T-helper 2 cell treated with Interferon-gamma antibody and Interleukin-4, amounts not matched to agents 100 ng/mL and 5 ng/mL, for 36 hours (primary cell): Measurements from ENCODE around the gene HOXA5. TPM values are rescaled to one million over a fixed set of nuclear protein-coding genes. Genes with fewer than 3 reads are reported as not detected.

Source experiments
- intact Hi-C: fragments of 100-400 bp; cut with micrococcal nuclease; formaldehyde crosslinking; loops from one replicate; pipeline ENCODE4 v1.15.1; 2023
- total RNA-seq: library from RNA; stranded (reverse); gene quantifications from 2 replicates; pipeline ENCODE4 v1.2.3, GENCODE V29; 2022

HOXA5 gene
- total RNA-seq, 1 donor from 2014 or later, result not detected

DNA sequence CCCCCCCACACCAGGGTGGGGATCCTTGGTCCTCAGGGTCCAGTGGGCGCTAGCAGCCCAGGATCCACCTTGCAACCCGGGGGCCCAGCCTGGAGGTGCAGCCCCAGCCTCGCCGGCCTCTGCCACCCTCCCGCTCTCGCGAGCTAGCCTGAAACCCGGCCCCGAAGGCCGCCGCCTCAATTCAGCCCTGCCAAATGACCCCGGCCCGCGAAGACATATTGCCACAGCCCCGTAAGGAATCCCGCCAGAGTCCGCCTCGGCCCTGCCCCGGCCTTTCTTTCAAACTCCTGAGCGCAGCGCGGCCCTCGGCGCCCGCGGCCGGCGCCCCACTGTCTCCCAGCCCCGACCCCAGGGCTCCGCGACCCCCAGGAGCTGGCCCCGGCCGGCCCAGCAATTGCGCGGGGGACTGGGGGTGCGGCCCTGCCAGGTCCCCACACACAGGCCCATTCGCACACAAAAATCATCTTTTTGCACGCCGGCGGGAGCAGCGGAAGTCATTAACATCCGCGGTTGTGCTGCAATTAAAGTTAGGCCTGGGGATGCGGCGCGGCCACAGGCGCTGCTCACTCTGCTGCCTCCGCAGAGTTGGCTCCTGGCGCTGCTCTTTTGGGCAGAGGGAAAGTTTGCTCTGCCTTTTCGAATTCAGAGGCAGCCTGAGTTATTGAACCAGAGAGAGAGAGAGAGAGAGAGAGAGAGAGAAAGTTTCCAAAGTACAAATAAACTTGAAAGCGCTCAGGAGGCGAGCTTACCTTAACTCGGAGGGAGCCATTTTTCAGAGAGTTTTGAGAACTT is 4.0 kb downstream of the HOXA5 start:
- intact Hi-C loops, result no loop called here

DNA sequence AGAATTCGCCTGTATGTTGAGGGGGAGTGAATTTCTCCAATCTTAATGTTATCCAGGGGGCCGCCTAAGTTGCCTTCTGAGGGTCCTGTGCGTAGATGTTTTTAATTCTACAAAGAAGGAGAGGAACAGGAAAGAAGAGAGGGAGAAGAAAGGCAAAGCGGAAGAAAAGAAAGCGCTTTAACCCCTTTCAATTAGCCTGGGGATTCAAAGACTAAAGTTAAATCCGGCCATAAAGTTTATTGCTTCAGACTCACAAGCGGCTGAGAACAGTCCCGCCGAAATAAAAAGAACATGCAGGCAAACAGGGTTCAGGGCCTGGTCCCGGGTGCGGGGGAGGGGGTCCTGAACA is 4.5 kb downstream of the HOXA5 start:
- intact Hi-C loops, result no loop called here

- intact Hi-C loops, result no loop called here
These were observed 5.0 kb downstream of the HOXA5 start for GRCh38 chr7:27138472-27138871.

DNA sequence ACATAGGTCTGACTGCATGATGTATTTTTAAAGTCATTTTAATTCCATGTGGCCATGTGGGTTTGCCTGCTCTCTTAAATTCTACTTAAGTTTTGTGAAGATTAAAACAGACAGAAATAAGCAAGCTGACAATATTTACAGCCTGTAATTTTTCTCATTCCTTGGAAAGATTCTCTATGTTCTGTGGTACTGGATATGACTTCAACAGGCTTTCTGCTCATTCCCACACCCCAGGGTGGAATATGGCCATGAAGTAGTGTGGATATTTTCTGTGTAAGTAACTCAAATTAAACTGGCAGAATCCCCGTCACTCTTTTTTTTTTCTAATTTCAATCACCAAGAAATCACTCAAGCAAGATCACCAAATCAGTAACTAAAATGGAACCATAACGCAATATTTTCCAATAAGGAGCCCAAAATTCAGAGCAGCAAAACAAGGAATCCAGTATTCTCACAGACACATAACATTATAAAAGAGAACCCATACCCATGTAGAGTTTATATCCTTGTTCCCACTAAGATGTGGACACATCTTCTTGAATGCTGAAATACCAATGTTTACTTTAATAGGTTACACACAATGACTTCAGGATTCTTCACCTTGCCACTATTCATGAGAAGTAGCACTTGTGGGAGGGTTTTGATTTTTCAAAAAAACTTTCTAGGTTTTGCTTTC is 5.7 kb downstream of the HOXA5 start:
- intact Hi-C loops, result no loop called here

- intact Hi-C loops, result no loop called here
These were observed 9.1 kb downstream of the HOXA5 start for GRCh38 chr7:27134392-27134791.

- intact Hi-C loops, result no loop called here
These were observed 9.9 kb downstream of the HOXA5 start for GRCh38 chr7:27133409-27134231.

DNA sequence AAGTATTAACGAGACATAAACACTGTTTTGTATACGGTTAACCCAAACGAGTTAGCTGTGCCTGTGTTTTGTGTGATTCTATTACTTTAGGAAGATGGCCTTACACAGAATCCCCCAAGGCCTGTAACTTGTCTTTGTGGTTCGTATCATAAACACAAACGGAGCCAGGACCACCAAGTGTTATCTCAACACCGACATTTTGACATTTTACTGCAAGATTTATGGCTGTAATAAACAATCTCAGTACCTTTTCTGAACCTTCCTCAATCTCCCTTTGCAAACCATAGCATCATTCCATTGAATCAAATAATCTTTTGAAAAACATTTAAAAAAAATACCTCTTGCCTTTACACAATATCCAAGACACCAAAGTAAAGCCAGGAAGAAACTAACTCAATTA is 10.5 kb downstream of the HOXA5 start:
- intact Hi-C loops, result no loop called here

DNA sequence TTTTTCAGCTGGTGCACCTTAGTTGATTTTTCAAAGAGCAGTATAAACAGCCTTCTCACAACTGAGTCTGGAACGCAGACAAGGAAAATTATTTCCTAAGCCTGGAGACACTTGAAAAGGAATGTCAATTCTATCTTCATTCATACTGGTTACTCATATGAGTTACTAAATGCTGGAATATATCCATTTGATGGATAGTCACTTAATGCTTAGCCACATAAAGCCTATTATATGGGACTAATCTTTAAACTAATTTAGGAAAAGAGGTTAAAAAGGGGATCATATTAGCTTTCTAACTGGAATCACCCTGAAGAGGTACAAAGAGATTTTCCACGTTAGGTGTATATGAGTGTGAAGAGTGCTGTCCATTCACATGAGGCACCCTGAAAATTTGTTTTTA is 11.3 kb downstream of the HOXA5 start:
- intact Hi-C loops, result no loop called here

DNA sequence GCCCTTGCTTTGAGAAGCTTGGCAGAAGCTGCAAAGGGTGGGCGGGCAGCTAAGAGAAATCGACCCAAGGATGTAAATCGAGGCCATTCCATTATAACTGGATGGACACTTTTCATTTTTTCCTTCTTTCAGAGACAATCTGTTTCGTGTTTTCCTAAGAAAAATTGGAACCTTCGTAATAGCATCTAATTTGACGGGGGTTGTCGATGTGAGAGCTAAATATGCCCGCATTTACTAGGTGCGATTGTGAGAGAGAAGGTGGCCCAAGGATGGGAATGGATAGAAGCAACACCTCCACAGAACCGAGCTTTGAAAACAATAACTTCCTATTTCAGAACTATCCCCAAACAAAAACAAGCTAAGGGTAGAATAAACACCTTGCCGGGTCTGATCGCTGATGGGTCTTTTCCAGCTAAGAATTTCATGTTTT is 12.1 kb downstream of the HOXA5 start:
- intact Hi-C loops, result loop anchor here (1.0 kb wide), 1 partner anchor 35 kb away; no protein-coding TSS in a partner anchor

DNA sequence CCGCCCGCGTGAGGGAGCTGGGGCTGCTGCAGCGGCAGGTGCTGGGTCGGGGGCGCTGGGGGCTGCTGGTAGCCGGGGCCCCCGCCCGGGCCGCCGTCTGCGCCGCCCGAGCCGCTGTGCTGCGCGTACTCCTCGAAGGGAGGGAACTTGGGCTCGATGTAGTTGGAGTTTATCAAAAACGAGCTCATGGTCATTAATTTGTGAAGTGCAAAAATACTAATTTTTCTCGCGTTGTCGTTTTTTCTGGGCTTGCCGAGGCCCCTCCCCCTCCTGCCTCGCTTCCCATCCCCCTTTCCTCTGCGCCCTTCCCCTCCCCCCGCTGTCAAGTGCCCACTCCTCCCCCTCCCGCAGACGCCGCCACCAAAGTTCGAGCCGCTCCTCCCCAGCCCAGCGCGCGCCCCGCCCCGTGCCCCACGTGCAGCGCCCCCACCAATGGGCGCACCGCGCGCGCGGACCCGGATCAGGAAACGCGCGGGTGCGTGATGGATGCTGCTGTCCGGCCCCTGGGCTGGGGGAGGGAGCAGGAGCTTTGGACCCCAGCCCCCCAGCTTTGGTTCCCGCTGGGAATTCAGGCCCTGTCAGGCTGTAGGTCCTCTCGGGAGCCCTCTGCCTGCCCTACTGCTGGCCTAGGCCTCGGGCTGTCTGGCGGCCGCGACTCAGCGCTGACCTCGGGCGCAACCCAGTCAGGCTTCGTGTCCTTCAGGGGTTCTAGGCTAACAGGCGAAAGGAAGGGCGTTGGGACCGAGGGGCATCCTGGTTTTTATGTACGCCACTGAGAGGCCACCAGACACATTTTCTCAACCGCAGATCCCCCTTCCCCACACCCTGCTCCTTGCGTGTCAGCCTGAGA is 12.7 kb downstream of the HOXA5 start, which contains the start of gene HOXA4:
Gene HOXA4, minus strand, starts transcription at position 218 of the 850 bp plus-strand sequence. Its CDS starts 24 bp downstream, at position 194.
- intact Hi-C loops, result loop anchor here (1.0 kb wide), 1 partner anchor 34 kb away; no protein-coding TSS in a partner anchor

DNA sequence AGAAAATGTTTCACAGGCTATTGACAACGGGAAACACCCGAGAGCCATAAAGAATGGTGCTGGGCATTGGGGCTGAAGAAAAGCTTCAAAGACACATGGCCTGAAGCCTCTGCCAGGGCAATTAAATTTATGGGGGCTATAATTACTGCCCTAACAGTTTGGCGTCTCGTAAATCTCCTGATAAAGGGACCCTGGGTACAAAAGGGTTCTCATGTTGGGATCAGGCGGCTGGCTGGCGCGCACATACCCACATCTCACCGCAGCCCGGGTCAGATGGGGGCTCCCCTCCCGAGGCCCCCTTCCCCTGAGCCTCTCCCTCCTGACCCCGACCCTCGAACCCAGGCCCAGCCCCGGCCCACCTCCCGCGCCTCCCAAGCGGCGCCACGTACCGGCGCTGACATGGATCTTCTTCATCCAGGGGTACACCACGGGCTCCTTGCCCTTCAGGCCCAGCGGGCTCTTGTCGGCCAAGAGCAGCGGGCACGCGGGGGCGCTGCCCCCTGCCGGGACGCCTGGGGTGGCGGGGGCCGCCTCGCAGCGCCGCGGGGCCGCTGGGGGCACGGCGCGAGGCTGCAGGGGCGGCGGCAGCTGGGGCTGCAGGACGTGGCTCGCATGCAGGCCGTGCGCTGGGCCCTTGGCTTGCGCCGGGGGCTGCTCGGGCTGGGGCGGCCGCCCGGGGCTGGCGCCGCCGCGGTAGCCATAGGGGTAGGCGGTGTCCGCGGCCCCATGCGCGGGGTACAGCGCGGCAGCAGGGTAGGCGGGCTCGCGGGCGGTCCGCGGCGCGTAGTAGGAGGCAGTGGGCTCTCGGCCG is 13.5 kb downstream of the HOXA5 start:
- intact Hi-C loops, result no loop called here

- intact Hi-C loops, result no loop called here
These were observed 14.4 kb downstream of the HOXA5 start for GRCh38 chr7:27128776-27129728.

DNA sequence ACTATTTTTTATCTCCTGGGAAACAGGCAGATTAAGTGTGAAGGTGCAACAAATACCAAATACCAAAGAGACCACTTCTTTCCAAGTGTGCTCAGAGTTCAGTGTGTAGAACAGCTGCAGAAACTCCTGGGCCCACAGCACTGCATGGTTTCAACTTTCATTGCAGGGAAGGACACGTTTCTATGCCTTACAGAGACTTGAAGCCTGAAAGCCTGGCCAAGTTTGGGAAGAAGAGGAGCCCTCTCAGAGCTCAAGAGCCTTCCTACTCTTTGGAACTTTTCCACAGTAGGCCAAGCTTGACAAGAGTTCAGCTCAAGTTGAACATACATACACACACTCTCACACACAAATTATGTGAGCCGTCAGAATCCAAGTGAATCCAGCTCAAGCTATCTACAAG is 15.4 kb downstream of the HOXA5 start:
- intact Hi-C loops, result no loop called here

- intact Hi-C loops, result no loop called here
These were observed 16.7 kb downstream of the HOXA5 start for GRCh38 chr7:27126596-27127327.

DNA sequence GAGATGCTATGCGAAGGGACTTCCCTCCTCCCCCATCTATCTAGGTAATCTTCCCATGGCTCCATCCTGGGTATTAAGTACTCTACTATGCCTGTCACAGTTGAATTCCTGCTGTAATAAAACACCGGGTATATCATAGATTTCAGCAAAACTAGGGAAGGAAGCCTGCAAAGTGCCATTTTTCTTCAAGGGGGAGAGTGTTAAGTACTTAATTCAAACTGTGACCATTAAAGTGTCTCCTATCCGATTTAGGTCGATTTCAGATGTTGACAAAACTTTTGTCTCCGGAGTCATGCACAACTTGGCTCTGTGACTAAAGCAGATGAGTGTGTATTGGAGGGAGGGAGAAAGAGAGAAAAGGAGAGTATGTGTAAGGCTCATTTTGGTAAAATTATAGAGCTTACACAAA is 17.5 kb downstream of the HOXA5 start:
- intact Hi-C loops, result no loop called here

DNA sequence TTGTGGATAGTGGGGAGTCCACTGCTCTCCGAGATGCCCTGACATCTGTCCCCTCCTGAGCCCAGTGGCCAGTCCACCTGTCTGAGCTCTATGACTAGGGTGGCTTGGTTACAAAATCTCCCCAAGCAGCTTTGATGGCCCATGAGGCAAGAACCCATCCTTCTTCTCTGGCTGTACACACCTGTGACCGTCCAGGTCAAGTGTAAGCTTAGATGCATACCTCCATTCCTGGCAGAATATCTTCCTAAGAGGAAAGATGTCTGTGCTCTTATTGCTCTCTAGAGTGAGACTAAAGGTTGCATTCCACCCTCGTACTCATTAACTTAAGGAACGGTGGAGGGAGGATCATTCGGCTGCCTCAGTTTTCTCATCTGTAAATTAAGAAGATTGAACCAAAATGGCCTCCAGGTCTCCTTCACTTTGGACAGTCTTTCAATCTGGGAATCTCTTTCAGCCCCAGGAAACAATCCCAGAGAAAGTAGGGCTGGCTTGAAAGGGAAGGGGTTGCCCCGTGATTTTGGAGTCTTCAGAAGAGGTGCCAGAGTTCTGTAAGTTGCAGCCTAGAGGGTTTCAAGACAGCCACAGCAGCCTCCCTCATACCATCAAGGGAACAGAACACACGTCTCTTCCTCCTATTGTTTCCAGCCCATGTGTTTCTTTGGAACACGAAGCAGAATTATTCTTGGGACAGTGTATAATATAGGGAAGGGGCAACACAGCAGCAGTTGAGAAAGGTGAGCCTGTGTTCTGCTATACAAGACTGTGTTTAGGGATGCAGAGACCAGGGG is 18.4 kb downstream of the HOXA5 start:
- intact Hi-C loops, result no loop called here
